B cell (primary cell): Measurements from ENCODE around the gene CST9L. TPM values are rescaled to one million over a fixed set of nuclear protein-coding genes. Genes with fewer than 3 reads are reported as not detected.

Source experiments
- ATAC-seq: fragments of 200-7000 bp; cut with Tn5 transposase; one replicate; pipeline ENCODE4 v1.10.0; 2021; ENCODE audit warnings: low read depth, mild to moderate bottlenecking, moderate number of reproducible peaks, moderate library complexity
- CTCF ChIA-PET: fragments of 350-600 bp; sonication (Branson Sonifier 250); formaldehyde crosslinking; loops from one replicate; lab custom pipeline; 2021; ENCODE audit warnings: antibody characterized with exemption, inconsistent platforms; lab: Charles Lee
- POLR2A ChIA-PET: fragments of 350-600 bp; sonication (Branson Sonifier 250); formaldehyde crosslinking; loops from one replicate; lab custom pipeline; 2021; ENCODE audit warnings: antibody characterized with exemption; lab: Charles Lee
- DNase-seq: peaks from one replicate; pipeline ENCODE4 v3.0.0; 2013
- H2AFZ ChIP-seq: 2 replicates; pipeline ENCODE4 v1.6.1; 2012; ENCODE audit warnings: mild to moderate bottlenecking, low read depth, low read length; ENCODE audit not compliant: insufficient read depth, poor library complexity, severe bottlenecking
- H3K27ac ChIP-seq, 2 donors: 1 replicate in 1 of 2; 2 replicates in 1 of 2; pipeline ENCODE4 v1.5.1; 2012 to 2013; ENCODE audit warnings: low read length in 2 of 2, mild to moderate bottlenecking in 2 of 2, moderate library complexity in 1 of 2
- H3K27me3 ChIP-seq, 4 experiments: fragments of 200-600 bp in 1 of 4; sonication (generic) in 1 of 4; replicated peaks in 1 of 4; 1 replicate in 2 of 4; 2 replicates in 2 of 4; pipeline versions ENCODE4 v1.6.1 to v1.7.0; 2013 to 2016; ENCODE audit warnings: low read length in 3 of 4, mild to moderate bottlenecking in 2 of 4, mixed read lengths in 1 of 4, moderate library complexity in 1 of 4; ENCODE audit not compliant: insufficient read depth in 4 of 4, control insufficient read depth in 3 of 4; ENCODE audit errors: control extremely low read depth in 1 of 4
- H3K36me3 ChIP-seq, 2 experiments: replicated peaks in 1 of 2; 1 replicate in 1 of 2; 2 replicates in 1 of 2; pipeline versions ENCODE4 v1.6.1 to v1.7.1; 2013; ENCODE audit warnings: low read length in 1 of 2; ENCODE audit not compliant: insufficient read depth in 2 of 2, control insufficient read depth in 1 of 2; ENCODE audit errors: control extremely low read depth in 1 of 2, extremely low read depth in 1 of 2
- H3K4me1 ChIP-seq, 2 donors: fragments of 200-600 bp in 1 of 2; sonication (generic) in 1 of 2; 1 replicate in 1 of 2; 2 replicates in 1 of 2; pipeline versions ENCODE4 v1.5.1 to v1.6.1; 2013 to 2017; ENCODE audit warnings: low read length in 2 of 2; ENCODE audit not compliant: control insufficient read depth in 2 of 2, insufficient read depth in 2 of 2
- H3K4me2 ChIP-seq: replicated peaks from 2 replicates; pipeline ENCODE3; 2012; ENCODE audit warnings: mild to moderate bottlenecking, low read depth, low read length; ENCODE audit not compliant: poor library complexity, severe bottlenecking
- H3K4me3 ChIP-seq, 5 experiments: fragments of 200-600 bp in 1 of 5; sonication (generic) in 1 of 5; 1 replicate in 3 of 5; 2 replicates in 2 of 5; pipeline versions ENCODE4 v1.5.1 to v1.7.0; 2011 to 2016; ENCODE audit warnings: low read length in 4 of 5, mild to moderate bottlenecking in 4 of 5, low read depth in 2 of 5, control low read depth in 1 of 5, moderate library complexity in 1 of 5; ENCODE audit not compliant: insufficient read depth in 1 of 5; ENCODE audit errors: control extremely low read depth in 1 of 5, extremely low read depth in 1 of 5
- H3K79me2 ChIP-seq: fragments of 200-600 bp; sonication (generic); one replicate; pipeline ENCODE4 v1.6.0; 2016; ENCODE audit warnings: low read length; ENCODE audit not compliant: control insufficient read depth, insufficient read depth
- H3K9ac ChIP-seq: fragments of 200-600 bp; sonication (generic); 2 replicates; pipeline ENCODE4 v1.6.1; 2017; ENCODE audit warnings: mild to moderate bottlenecking, low read length, moderate library complexity
- H3K9me3 ChIP-seq, 3 donors: one replicate each; pipeline versions ENCODE4 v1.6.1 to v1.7.1; 2013; ENCODE audit warnings: low read length in 2 of 3; ENCODE audit not compliant: control insufficient read depth in 2 of 3, insufficient read depth in 1 of 3; ENCODE audit errors: control extremely low read depth in 1 of 3
- H4K20me1 ChIP-seq: 2 replicates; pipeline ENCODE4 v1.6.0; 2012; ENCODE audit warnings: mild to moderate bottlenecking, low read length; ENCODE audit not compliant: insufficient read depth, control insufficient read depth, poor library complexity, severe bottlenecking
- H3K27ac Mint-ChIP-seq: one replicate; pipeline ENCODE4 v1.8.0; 2021; ENCODE audit warnings: mixed read lengths
- H3K27me3 Mint-ChIP-seq: one replicate; pipeline ENCODE4 v1.8.0; 2021; ENCODE audit warnings: mixed read lengths
- H3K4me1 Mint-ChIP-seq: one replicate; pipeline ENCODE4 v1.8.0; 2021; ENCODE audit warnings: mixed read lengths
- H3K4me3 Mint-ChIP-seq: one replicate; pipeline ENCODE4 v1.8.0; 2021; ENCODE audit warnings: mixed read lengths
- H3K9me3 Mint-ChIP-seq: one replicate; pipeline ENCODE4 v1.8.0; 2022; ENCODE audit warnings: mixed read lengths; ENCODE audit not compliant: insufficient read depth
- CTCF ChIP-seq: fragments of 200-600 bp; IDR thresholded peaks from one replicate; pipeline ENCODE4 v1.8.0; 2022; ENCODE audit warnings: antibody characterized with exemption, mild to moderate bottlenecking
- EZH2 ChIP-seq: IDR thresholded peaks from 2 replicates; pipeline ENCODE4 v1.6.1; 2012; ENCODE audit warnings: borderline replicate concordance, low read depth, mild to moderate bottlenecking, moderate library complexity, low read length; ENCODE audit not compliant: insufficient read depth, poor library complexity, severe bottlenecking
- WGBS: methylation state at CpG from one replicate; pipeline ENCODE4 v1.1.5; 2013; ENCODE audit warnings: missing lambda C conversion rate; ENCODE audit not compliant: insufficient coverage; 5-methylcytosine and 5-hydroxymethylcytosine counted together
- intact Hi-C: fragments of 100-400 bp; cut with micrococcal nuclease; formaldehyde crosslinking; loops from one replicate; pipeline ENCODE4 v1.10.0; 2022
- polyA plus RNA-seq: library from polyadenylated mRNA; depleted of rRNA; stranded (reverse); fragments of >200 nt; gene quantifications from 2 replicates; pipeline ENCODE4 v1.2.3, GENCODE V29; 2012
- total RNA-seq, 2 donors: library from RNA; stranded (reverse); fragments of 120-200 nt in 1 of 2; gene quantifications; 1 replicate in 1 of 2; 2 replicates in 1 of 2; pipeline versions ENCODE4 v1.2.3 to v1.2.4, GENCODE V29; 2013 to 2022

CST9L gene
- total and polyA plus RNA-seq, 2 donors (not counting 1 experiment from before 2014, with no cell fraction given), result not detected

DNA sequence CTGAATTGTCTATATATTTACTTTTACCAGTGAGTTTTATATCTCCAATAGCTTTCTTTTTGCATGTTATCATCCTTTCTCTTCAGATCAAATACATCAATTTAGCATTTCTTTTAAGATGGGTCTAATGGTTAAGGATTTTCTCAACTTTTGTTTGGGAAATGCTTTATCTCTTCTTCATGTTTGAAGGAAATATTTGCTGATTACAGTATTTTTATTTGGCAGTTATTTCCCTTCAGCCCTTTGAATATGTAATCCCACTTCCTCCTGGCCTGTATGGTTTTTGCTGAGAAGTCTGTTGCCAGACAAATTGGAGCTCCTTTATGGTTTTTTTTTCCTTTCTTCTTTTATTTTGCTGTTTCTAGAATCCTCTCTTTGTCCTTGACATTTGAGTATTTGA is 6.7 kb upstream of the CST9L start:
- Histone ChIP-seq H3K4me3 (no peak overlapping the region), H2AFZ (no peak overlapping the region), H3K27me3 (no peaks in the 10 kb centered on the region), H3K79me2 (no peaks in the 10 kb centered on the region), H3K27ac (no peak overlapping the region), H3K4me2 (no peak overlapping the region), H3K9me3 (peaks cover 0 to 1% (median 0%) of the 10 kb centered on the region in 3 donors), H3K4me1 (no peaks in the 10 kb centered on the region), H3K36me3 (no peaks in the 10 kb centered on the region), H4K20me1 (no peaks in the 10 kb centered on the region), H3K9ac (no peak overlapping the region)
- no peaks in the 10 kb centered on the region for H3K4me1 Mint-ChIP-seq
- ChIA-PET POLR2A (no interaction called here), CTCF (no interaction called here)
- no peak overlapping the region for H3K4me3 Mint-ChIP-seq
- TF ChIP-seq CTCF (no peak), EZH2 (no peak)
- no peaks in the 10 kb centered on the region for H3K27me3 Mint-ChIP-seq
- H3K27ac Mint-ChIP-seq, result no peak overlapping the region
- H3K9me3 Mint-ChIP-seq, result no peaks in the 10 kb centered on the region
- ATAC-seq (no peak), DNase-seq (no peak)
- intact Hi-C loops, result no loop called here

DNA sequence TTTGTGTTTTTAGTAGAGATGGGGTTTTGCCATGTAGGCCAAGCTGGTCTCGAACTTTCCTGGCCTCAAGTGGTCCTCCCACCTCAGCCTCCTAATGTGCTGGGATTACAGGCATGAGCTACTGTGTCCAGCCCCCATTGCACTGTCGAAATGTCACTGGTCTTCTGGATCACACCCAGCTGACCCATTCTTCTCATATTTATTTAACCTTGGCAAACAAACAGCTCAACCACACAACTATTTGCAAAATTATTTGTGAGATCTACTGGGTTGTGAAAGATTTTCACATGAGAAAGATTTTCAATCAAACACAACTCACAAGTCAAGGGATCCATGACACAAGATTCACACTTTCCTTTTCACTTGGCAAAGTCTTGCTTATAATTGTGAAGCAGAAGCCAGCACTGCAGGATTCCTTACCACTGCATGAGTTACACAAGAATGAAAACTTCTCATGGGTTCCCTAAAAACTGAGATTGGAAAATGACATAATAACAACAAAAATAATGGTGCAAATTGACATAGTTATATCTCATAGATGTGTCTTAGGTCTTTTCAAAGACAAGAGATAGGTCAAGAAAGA is 2.0 kb upstream of the CST9L start:
- TF ChIP-seq EZH2 (no peak), CTCF (no peak)
- no peaks in the 10 kb centered on the region for H3K27me3 ChIP-seq
- DNase-seq (no peak), ATAC-seq (no peak)
- no peak overlapping the region for H3K9ac ChIP-seq
- intact Hi-C loops, result no loop called here
- no peak overlapping the region for H2AFZ ChIP-seq
- no peaks in the 10 kb centered on the region for H4K20me1 ChIP-seq
- H3K79me2 ChIP-seq, result no peaks in the 10 kb centered on the region
- no peaks in the 10 kb centered on the region for H3K36me3 ChIP-seq
- ChIA-PET POLR2A (no interaction called here), CTCF (no interaction called here)
- no peak overlapping the region for H3K4me2 ChIP-seq
- Mint-ChIP-seq H3K27ac (no peak overlapping the region), H3K4me3 (no peak overlapping the region), H3K27me3 (no peaks in the 10 kb centered on the region), H3K4me1 (no peaks in the 10 kb centered on the region), H3K9me3 (no peaks in the 10 kb centered on the region)
- H3K4me1 ChIP-seq, result no peaks in the 10 kb centered on the region
- H3K27ac ChIP-seq, result no peak overlapping the region
- WGBS, result 83% methylated on average over 2 of the region's 2 CpGs
- no peaks in the 10 kb centered on the region for H3K9me3 ChIP-seq
- no peak overlapping the region for H3K4me3 ChIP-seq
